ENCODE data around the gene CMTM7. TPM values are rescaled to one million over a fixed set of nuclear protein-coding genes. Genes with fewer than 3 reads are reported as not detected.
A peak's percentile ranks its signal among the peaks of the same experiment; 100 is the strongest.

Gene CMTM7
- total RNA-seq, 3 donors from 2014 or later (not counting 1 experiment from before 2014, with no cell fraction given), result 4.1 to 16.7 (median 12.8) TPM

- 100% methylated on average over 1 of the region's 2 CpGs for WGBS (ENCODE audit: insufficient coverage)
- Mint-ChIP-seq H3K9me3 (no peaks in the 10 kb centered on the region), H3K4me3 (peak overlapping the region; percentile 90), H3K4me1 (peaks cover 42 to 45% of the 10 kb centered on the region in 2 donors), H3K36me3 (no peaks in the 10 kb centered on the region), H3K27me3 (ENCODE audit: low read depth in 2 of 2) (no peaks in the 10 kb centered on the region), H3K27ac (peak overlapping the region; percentile 36 to 84)
- H3K4me3 ChIP-seq (ENCODE audit: low read length), result no peak overlapping the region
- peaks cover 10% of the 10 kb centered on the region for H3K4me1 ChIP-seq (ENCODE audit: control insufficient read depth, insufficient read depth, low read length)
- TF ChIP-seq, protein P1, sequence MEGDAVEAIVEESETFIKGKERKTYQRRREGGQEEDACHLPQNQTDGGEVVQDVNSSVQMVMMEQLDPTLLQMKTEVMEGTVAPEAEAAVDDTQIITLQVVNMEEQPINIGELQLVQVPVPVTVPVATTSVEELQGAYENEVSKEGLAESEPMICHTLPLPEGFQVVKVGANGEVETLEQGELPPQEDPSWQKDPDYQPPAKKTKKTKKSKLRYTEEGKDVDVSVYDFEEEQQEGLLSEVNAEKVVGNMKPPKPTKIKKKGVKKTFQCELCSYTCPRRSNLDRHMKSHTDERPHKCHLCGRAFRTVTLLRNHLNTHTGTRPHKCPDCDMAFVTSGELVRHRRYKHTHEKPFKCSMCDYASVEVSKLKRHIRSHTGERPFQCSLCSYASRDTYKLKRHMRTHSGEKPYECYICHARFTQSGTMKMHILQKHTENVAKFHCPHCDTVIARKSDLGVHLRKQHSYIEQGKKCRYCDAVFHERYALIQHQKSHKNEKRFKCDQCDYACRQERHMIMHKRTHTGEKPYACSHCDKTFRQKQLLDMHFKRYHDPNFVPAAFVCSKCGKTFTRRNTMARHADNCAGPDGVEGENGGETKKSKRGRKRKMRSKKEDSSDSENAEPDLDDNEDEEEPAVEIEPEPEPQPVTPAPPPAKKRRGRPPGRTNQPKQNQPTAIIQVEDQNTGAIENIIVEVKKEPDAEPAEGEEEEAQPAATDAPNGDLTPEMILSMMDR (IDR thresholded peaks at IDR 0.05), result no peak
- no peak overlapping the region for H3K27ac ChIP-seq (ENCODE audit: low read length)
- intact Hi-C loops (cut with micrococcal nuclease), result no loop called here
- no peaks in the 10 kb centered on the region for H3K9me3 ChIP-seq (ENCODE audit: control insufficient read depth, insufficient read depth, low read length)
- H3K36me3 ChIP-seq (ENCODE audit: control insufficient read depth, insufficient read depth, low read length), result peaks cover 5% of the 10 kb centered on the region
- no peak for ATAC-seq
- no peaks in the 10 kb centered on the region for H3K27me3 ChIP-seq (ENCODE audit: control insufficient read depth, insufficient read depth, low read length)
- no peak for DNase-seq
Observed at GRCh38 chr3:32500231-32500630, 108.6 kb downstream of the CMTM7 start.

GRCh38 chr3:32500880-32501782 lies 109.5 kb downstream of the CMTM7 start:
- H3K27ac Mint-ChIP-seq, result peak overlapping the region; percentile 84 to 92
- DNase-seq (no peak), ATAC-seq (no peak)
- intact Hi-C loops (cut with micrococcal nuclease), result no loop called here
- H3K27ac ChIP-seq (ENCODE audit: low read length), result peak overlapping the region; percentile 84
- TF ChIP-seq, protein P1 (IDR thresholded peaks at IDR 0.05), result no peak
- no peaks in the 10 kb centered on the region for H3K36me3 Mint-ChIP-seq
- no peaks in the 10 kb centered on the region for H3K27me3 Mint-ChIP-seq (ENCODE audit: low read depth in 2 of 2)
- peaks cover 10% of the 10 kb centered on the region for H3K4me1 ChIP-seq (ENCODE audit: control insufficient read depth, insufficient read depth, low read length)
- H3K4me3 Mint-ChIP-seq, result peak overlapping the region; percentile 90
- H3K36me3 ChIP-seq (ENCODE audit: control insufficient read depth, insufficient read depth, low read length), result peaks cover 5% of the 10 kb centered on the region
- peaks cover 37 to 40% of the 10 kb centered on the region in 2 donors for H3K4me1 Mint-ChIP-seq
- H3K4me3 ChIP-seq (ENCODE audit: low read length), result peak overlapping the region; percentile 62
- 77% methylated on average over 21 of the region's 25 CpGs for WGBS (ENCODE audit: insufficient coverage)
- no peaks in the 10 kb centered on the region for H3K9me3 Mint-ChIP-seq
- H3K27me3 ChIP-seq (ENCODE audit: control insufficient read depth, insufficient read depth, low read length), result no peaks in the 10 kb centered on the region
- H3K9me3 ChIP-seq (ENCODE audit: control insufficient read depth, insufficient read depth, low read length), result no peaks in the 10 kb centered on the region

DNA sequence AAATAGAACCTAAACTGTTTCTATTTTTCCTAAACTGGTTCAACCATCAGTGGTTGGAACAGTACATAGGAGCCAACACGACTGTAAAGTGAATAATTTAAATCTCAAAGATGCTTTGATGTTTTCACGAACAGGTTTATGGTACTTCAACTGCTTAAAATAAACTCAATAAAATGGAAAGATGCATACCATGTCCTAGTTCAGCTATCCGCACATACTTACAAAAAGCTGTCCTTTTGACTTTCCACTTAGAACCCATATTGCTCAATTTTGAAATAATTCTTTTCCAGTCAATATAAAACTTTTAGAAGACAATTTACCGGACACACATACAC lies 110.1 kb downstream of the CMTM7 start:
- peaks cover 32 to 36% of the 10 kb centered on the region in 2 donors for H3K4me1 Mint-ChIP-seq
- DNase-seq, result no peak
- WGBS (ENCODE audit: insufficient coverage), result 0% methylated on average over 4 of the region's 4 CpGs
- Histone ChIP-seq H3K4me3 (ENCODE audit: low read length) (peak overlapping the region; percentile 62), H3K9me3 (ENCODE audit: control insufficient read depth, insufficient read depth, low read length) (no peaks in the 10 kb centered on the region), H3K36me3 (ENCODE audit: control insufficient read depth, insufficient read depth, low read length) (peaks cover 5% of the 10 kb centered on the region), H3K27ac (ENCODE audit: low read length) (peak overlapping the region; percentile 84), H3K27me3 (ENCODE audit: control insufficient read depth, insufficient read depth, low read length) (no peaks in the 10 kb centered on the region), H3K4me1 (ENCODE audit: control insufficient read depth, insufficient read depth, low read length) (peaks cover 10% of the 10 kb centered on the region)
- peak overlapping the region; percentile 84 to 92 for H3K27ac Mint-ChIP-seq
- H3K36me3 Mint-ChIP-seq, result no peaks in the 10 kb centered on the region
- no peaks in the 10 kb centered on the region for H3K9me3 Mint-ChIP-seq
- peak in 1 of 3 donors; percentile 0 for ATAC-seq
- TF ChIP-seq, protein P1 (IDR thresholded peaks at IDR 0.05), result no peak
- intact Hi-C loops (cut with micrococcal nuclease), result loop anchor here (1.0 to 2.0 kb wide), 2 partner anchors 69 to 184 kb away; partner anchors contain the start of genes CNOT10 and DYNC1LI1
- peak overlapping the region; percentile 90 for H3K4me3 Mint-ChIP-seq
- no peaks in the 10 kb centered on the region for H3K27me3 Mint-ChIP-seq (ENCODE audit: low read depth in 2 of 2)

Data from natural killer cell (primary cell).